OCI-LY3 (cell line): Measurements from ENCODE around the gene NHS.

Source experiments
- H2AFZ ChIP-seq: fragments of 200-600, 300-600 bp; shearing (Covaris generic); 2 replicates; pipeline ENCODE4 v1.6.0; 2014; ENCODE audit warnings: antibody characterized with exemption, low read depth, low read length
- H3K27ac ChIP-seq: fragments of 200-600, 300-600 bp; sonication (generic); 2 replicates; pipeline ENCODE4 v1.5.1; 2014; ENCODE audit warnings: mild to moderate bottlenecking, low read length, moderate library complexity, mixed read lengths
- H3K27me3 ChIP-seq: fragments of 200-600, 300-600 bp; sonication (generic); 2 replicates; pipeline ENCODE4 v1.6.1; 2014; ENCODE audit warnings: low read depth, low read length, mixed read lengths
- H3K36me3 ChIP-seq: fragments of 200-600, 300-600 bp; sonication (generic); replicated peaks from 2 replicates; pipeline ENCODE3; 2014; ENCODE audit warnings: low read depth, low read length, mixed read lengths
- H3K4me1 ChIP-seq: fragments of 300-600, 200-600 bp; sonication (generic); 2 replicates; pipeline ENCODE4 v1.6.1; 2014; ENCODE audit warnings: low read length, mixed read lengths
- H3K4me2 ChIP-seq: fragments of 200-600, 300-600 bp; sonication (generic); 2 replicates; pipeline ENCODE4 v1.6.1; 2014; ENCODE audit warnings: low read length, mixed read lengths
- H3K4me3 ChIP-seq: fragments of 300-600, 200-600 bp; sonication (generic); 2 replicates; pipeline ENCODE4 v1.5.1; 2014; ENCODE audit warnings: antibody characterized with exemption, mild to moderate bottlenecking, low read length, moderate library complexity
- H3K79me2 ChIP-seq: fragments of 300-600, 200-600 bp; shearing (Covaris generic); 2 replicates; pipeline ENCODE4 v1.6.1; 2014; ENCODE audit warnings: mild to moderate bottlenecking, low read length, mixed read lengths
- H3K9ac ChIP-seq: fragments of 300-600, 200-600 bp; shearing (Covaris generic); 2 replicates; pipeline ENCODE4 v1.6.0; 2014; ENCODE audit warnings: mild to moderate bottlenecking, low read length, moderate library complexity
- H3K9me3 ChIP-seq: fragments of 200-600, 300-600 bp; shearing (Covaris generic); 2 replicates; pipeline ENCODE4 v1.6.1; 2014; ENCODE audit warnings: low read length, mixed read lengths; ENCODE audit not compliant: insufficient read depth
- H4K20me1 ChIP-seq: fragments of 200-600, 300-600 bp; sonication (generic); 2 replicates; pipeline ENCODE4 v1.6.1; 2016; ENCODE audit warnings: low read length, mixed read lengths; ENCODE audit not compliant: insufficient read depth
- EZH2phosphoT487 ChIP-seq: fragments of 200-600 bp; shearing (Covaris generic); IDR thresholded peaks from 2 replicates; pipeline ENCODE4 v1.6.1; 2018; ENCODE audit warnings: antibody characterized with exemption, mixed run types, low read depth
- TF ChIP-seq, protein P1 (sequence below): fragments of 200-600, 300-600 bp; sonication (generic); IDR thresholded peaks from 2 replicates; pipeline ENCODE4 v1.5.1; 2014; ENCODE audit warnings: antibody characterized with exemption, low read length, low read depth

The NHS gene

DNA sequence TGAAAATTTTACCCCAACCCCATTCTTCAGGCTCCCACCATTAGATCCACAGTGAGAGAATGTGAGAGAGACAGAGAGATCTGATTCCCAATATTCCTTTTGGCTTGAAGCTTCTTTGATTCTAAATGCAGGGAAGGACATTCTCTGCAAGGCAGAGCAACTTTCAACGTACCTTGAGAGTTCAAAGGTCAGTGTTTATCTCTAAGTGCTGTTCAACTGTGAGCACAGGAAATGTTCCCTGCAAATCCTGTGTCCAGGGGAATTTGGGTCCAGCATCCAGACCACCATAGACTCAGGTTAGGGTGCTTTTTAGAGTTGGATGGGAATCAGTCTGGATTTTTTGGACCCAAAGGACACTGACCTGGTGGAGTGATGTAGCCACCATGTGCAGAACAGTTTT, 97.4 kb downstream of the NHS start:
- Histone ChIP-seq H3K4me2 (no peak overlapping the region), H3K79me2 (no peaks in the 10 kb centered on the region), H2AFZ (no peak overlapping the region), H3K27ac (no peak overlapping the region), H3K4me1 (no peaks in the 10 kb centered on the region), H4K20me1 (no peaks in the 10 kb centered on the region), H3K9ac (no peak overlapping the region), H3K36me3 (no peaks in the 10 kb centered on the region), H3K4me3 (no peak overlapping the region), H3K27me3 (no peaks in the 10 kb centered on the region), H3K9me3 (no peaks in the 10 kb centered on the region)
- TF ChIP-seq, protein P1, sequence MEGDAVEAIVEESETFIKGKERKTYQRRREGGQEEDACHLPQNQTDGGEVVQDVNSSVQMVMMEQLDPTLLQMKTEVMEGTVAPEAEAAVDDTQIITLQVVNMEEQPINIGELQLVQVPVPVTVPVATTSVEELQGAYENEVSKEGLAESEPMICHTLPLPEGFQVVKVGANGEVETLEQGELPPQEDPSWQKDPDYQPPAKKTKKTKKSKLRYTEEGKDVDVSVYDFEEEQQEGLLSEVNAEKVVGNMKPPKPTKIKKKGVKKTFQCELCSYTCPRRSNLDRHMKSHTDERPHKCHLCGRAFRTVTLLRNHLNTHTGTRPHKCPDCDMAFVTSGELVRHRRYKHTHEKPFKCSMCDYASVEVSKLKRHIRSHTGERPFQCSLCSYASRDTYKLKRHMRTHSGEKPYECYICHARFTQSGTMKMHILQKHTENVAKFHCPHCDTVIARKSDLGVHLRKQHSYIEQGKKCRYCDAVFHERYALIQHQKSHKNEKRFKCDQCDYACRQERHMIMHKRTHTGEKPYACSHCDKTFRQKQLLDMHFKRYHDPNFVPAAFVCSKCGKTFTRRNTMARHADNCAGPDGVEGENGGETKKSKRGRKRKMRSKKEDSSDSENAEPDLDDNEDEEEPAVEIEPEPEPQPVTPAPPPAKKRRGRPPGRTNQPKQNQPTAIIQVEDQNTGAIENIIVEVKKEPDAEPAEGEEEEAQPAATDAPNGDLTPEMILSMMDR = no peak
- TF ChIP-seq EZH2phosphoT487 = no peak

DNA sequence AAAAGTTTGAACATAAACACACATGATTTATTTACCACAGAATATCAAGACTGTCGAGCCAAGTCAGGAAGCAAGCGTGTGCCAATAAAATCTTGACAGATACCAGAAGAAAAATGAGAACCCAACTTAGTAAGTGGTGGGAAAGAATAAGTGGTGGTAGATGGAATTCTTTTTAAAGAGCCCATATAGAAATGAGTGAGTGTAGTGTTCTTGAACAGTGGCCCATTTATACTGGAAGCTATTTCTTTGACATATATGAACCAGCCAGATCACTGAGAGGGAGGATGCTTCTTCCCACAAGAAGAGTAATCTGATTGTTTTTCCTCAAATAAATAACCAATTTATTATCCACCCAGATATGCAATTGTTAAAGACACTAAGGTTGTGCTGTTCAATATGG, 98.0 kb downstream of the NHS start:
- Histone ChIP-seq H3K9ac (no peak overlapping the region), H3K9me3 (no peaks in the 10 kb centered on the region), H3K79me2 (no peaks in the 10 kb centered on the region), H3K4me3 (no peak overlapping the region), H2AFZ (no peak overlapping the region), H3K36me3 (no peaks in the 10 kb centered on the region), H3K4me1 (no peaks in the 10 kb centered on the region), H4K20me1 (no peaks in the 10 kb centered on the region), H3K27me3 (no peaks in the 10 kb centered on the region), H3K27ac (no peak overlapping the region), H3K4me2 (no peak overlapping the region)
- TF ChIP-seq, protein P1 = no peak
- no peak for TF ChIP-seq EZH2phosphoT487

DNA sequence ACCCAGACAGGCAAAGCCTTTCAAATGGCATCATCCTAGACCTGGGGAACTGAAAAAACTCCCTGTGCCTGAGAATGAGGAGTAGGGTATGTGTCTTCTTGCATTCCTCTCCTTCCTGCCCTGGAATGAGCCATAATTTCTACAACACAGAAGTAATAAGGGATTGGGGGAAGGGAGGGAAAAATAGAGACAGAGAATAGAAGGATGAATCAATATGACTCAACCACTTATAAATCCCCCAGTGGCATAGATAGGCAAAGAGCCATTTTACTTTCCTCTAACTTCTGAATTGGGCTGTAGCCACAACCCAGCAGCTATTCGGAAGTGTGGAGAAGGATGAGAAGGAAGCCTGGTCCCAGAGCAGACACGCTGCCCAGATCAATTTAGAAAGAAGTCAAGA, 99.9 kb downstream of the NHS start:
- no peak overlapping the region for H3K4me2 ChIP-seq
- H3K9me3 ChIP-seq = no peaks in the 10 kb centered on the region
- no peaks in the 10 kb centered on the region for H3K36me3 ChIP-seq
- no peaks in the 10 kb centered on the region for H3K79me2 ChIP-seq
- H3K27me3 ChIP-seq = no peaks in the 10 kb centered on the region
- no peak overlapping the region for H3K9ac ChIP-seq
- TF ChIP-seq, protein P1 = no peak
- TF ChIP-seq EZH2phosphoT487 = no peak
- no peaks in the 10 kb centered on the region for H3K4me1 ChIP-seq
- no peak overlapping the region for H2AFZ ChIP-seq
- H3K27ac ChIP-seq = no peak overlapping the region
- H4K20me1 ChIP-seq = no peaks in the 10 kb centered on the region
- H3K4me3 ChIP-seq = no peak overlapping the region

DNA sequence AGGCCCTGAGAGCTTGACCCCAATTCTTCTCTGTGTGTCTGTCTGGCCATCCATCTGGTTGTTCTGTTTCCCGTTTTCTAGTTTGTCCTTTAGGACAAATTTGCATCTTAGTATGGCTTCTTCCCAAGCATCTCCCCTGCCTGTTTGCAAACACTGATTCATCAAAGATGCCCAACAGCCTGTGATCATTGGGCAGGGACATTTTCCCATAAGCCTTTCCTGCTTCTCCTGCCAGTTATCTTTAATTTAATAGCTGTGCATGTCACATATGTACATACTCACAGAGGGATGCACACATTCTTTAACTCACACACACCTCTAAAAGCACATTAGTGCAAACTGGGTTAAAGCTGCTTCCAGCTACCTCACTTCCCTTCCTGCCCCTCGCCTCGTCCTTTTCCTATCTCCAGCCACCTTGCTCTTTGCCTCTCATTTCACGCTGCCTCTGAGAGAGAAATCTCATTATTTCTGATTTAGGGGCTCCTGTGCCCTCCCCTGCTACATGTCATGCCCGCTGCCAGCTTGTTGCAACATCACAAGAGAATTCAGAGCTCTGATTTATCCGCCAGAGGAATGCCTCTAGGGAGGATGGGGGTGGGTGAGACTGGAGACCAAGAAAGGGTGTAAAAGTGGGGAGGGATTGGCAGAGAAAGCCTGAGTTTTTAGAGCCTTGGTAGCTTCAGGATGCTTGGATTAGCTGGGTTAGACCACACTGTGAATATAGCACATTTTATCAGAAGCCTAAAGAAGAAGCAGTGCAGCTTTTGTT, 100.6 kb downstream of the NHS start:
- H3K36me3 ChIP-seq = no peaks in the 10 kb centered on the region
- no peaks in the 10 kb centered on the region for H3K9me3 ChIP-seq
- no peak overlapping the region for H3K27ac ChIP-seq
- H3K9ac ChIP-seq = no peak overlapping the region
- no peaks in the 10 kb centered on the region for H4K20me1 ChIP-seq
- no peak overlapping the region for H3K4me3 ChIP-seq
- no peak overlapping the region for H3K4me2 ChIP-seq
- H2AFZ ChIP-seq = no peak overlapping the region
- no peak for TF ChIP-seq EZH2phosphoT487
- TF ChIP-seq, protein P1 = no peak
- H3K4me1 ChIP-seq = no peaks in the 10 kb centered on the region
- H3K79me2 ChIP-seq = no peaks in the 10 kb centered on the region
- no peaks in the 10 kb centered on the region for H3K27me3 ChIP-seq
